RWPE1 (cell line): ENCODE data around the gene CDK5RAP2.
"Not testable (repeated sequence)": the region's sequence is repeated elsewhere in the genome, so short reads cannot be mapped to it uniquely, and the experiment has no call there.

Source experiments
- CTCF ChIA-PET: fragments of 350-600 bp; sonication (Branson Sonifier 250); formaldehyde crosslinking; extraction: SDS; loops from one replicate; lab custom pipeline; 2021; lab: Yijun Ruan, JAX
- POLR2A ChIA-PET: fragments of 400-600 bp; formaldehyde crosslinking; extraction: SDS; loops from one replicate; lab custom pipeline; 2020; ENCODE audit warnings: antibody characterized with exemption; ENCODE audit not compliant: low non-redundant PET; lab: Yijun Ruan, JAX
- DNase-seq: peaks from one replicate; pipeline ENCODE4 v3.0.0; 2012; ENCODE audit warnings: low spot score
- H3K27ac ChIP-seq: fragments of 450-650 bp; 2 replicates; pipeline ENCODE4 v1.5.1; 2017
- CTCF ChIP-seq: fragments of 450-650 bp; conservative IDR thresholded peaks from 2 replicates; pipeline ENCODE4 v1.5.1; 2017; ENCODE audit warnings: low read depth, mild to moderate bottlenecking

The CDK5RAP2 gene

GRCh38 chr9:120505186-120505585 is 74.8 kb downstream of the CDK5RAP2 start:
- no peak for DNase-seq
- POLR2A ChIA-PET = no interaction called here
- TF ChIP-seq CTCF = no peak
- no peak overlapping the region for H3K27ac ChIP-seq
- CTCF ChIA-PET = no interaction called here

GRCh38 chr9:120500733-120501132 is 79.2 kb downstream of the CDK5RAP2 start:
- TF ChIP-seq CTCF = no peak
- ChIA-PET CTCF (interaction anchor here (0.9 kb wide), 2 partner anchors 8 to 24 kb away, joined by 3 to 4 read pairs; no protein-coding TSS in a partner anchor), POLR2A (no interaction called here)
- DNase-seq = no peak
- H3K27ac ChIP-seq = no peak overlapping the region

- POLR2A ChIA-PET, DNase-seq, H3K27ac ChIP-seq: not testable (repeated sequence)
- CTCF ChIA-PET = interaction anchor here (0.5 to 0.8 kb wide), 4 partner anchors 24 to 942 kb away, joined by 3 to 5 read pairs (median 4); no protein-coding TSS in a partner anchor
Measured at GRCh38 chr9:120497865-120498264, 82.1 kb downstream of the CDK5RAP2 start.

GRCh38 chr9:120496438-120496837 is 83.5 kb downstream of the CDK5RAP2 start:
- CTCF ChIA-PET, DNase-seq, H3K27ac ChIP-seq, POLR2A ChIA-PET: not testable (repeated sequence)

- TF ChIP-seq CTCF = no peak
- no peak for DNase-seq
- no peak overlapping the region for H3K27ac ChIP-seq
- CTCF ChIA-PET = no interaction called here
- POLR2A ChIA-PET = no interaction called here
Measured at GRCh38 chr9:120490888-120491595, 88.9 kb downstream of the CDK5RAP2 start.

- ChIA-PET CTCF (interaction anchor here (0.7 kb wide), 1 partner anchor 782 kb away, joined by 3 read pairs; no protein-coding TSS in a partner anchor), POLR2A (no interaction called here)
- H3K27ac ChIP-seq = no peak overlapping the region
- DNase-seq = no peak
- TF ChIP-seq CTCF = no peak
Measured at GRCh38 chr9:120486835-120487234, 93.1 kb downstream of the CDK5RAP2 start.

GRCh38 chr9:120486347-120486746 is 93.6 kb downstream of the CDK5RAP2 start:
- ChIA-PET POLR2A (interaction anchor here (0.7 kb wide), 1 partner anchor 24 kb away, joined by 9 read pairs; no protein-coding TSS in a partner anchor), CTCF (interaction anchor here (1.3 kb wide), 1 partner anchor 9 kb away, joined by 6 read pairs; no protein-coding TSS in a partner anchor)
- no peak overlapping the region for H3K27ac ChIP-seq
- no peak for DNase-seq
- TF ChIP-seq CTCF = no peak
